Neural cell (in vitro differentiated cells): ENCODE results near the gene FCMR. TPM values are rescaled to one million over a fixed set of nuclear protein-coding genes. Genes with fewer than 3 reads are reported as not detected.
A peak's percentile ranks its signal among the peaks of the same experiment; 100 is the strongest.

Experiments used
- H2AFZ ChIP-seq: fragments of 200-600, 300-800 bp; sonication (generic), shearing (Covaris generic); 2 replicates; pipeline ENCODE4 v1.6.0; 2014; ENCODE audit warnings: low read depth, mild to moderate bottlenecking, antibody characterized with exemption, low read length, moderate library complexity
- H3F3A ChIP-seq: fragments of 200-600 bp; shearing (Covaris generic); 2 replicates; pipeline ENCODE4 v1.6.1; 2016; ENCODE audit warnings: mild to moderate bottlenecking, moderate library complexity, mixed read lengths, antibody characterized with exemption, low read length; ENCODE audit not compliant: insufficient read depth, poor library complexity, severe bottlenecking
- H3K27ac ChIP-seq: fragments of 200-600, 300-800 bp; sonication (generic), shearing (Covaris generic); 2 replicates; pipeline ENCODE4 v1.5.1; 2014; ENCODE audit warnings: mild to moderate bottlenecking, low read length, moderate library complexity
- H3K27me3 ChIP-seq: fragments of 300-800, 200-600 bp; sonication (generic), shearing (Covaris generic); 2 replicates; pipeline ENCODE4 v1.6.0; 2014; ENCODE audit warnings: mild to moderate bottlenecking, low read depth, low read length, moderate library complexity; ENCODE audit not compliant: insufficient read depth
- H3K36me3 ChIP-seq: fragments of 300-800, 200-600 bp; sonication (generic), shearing (Covaris generic); 2 replicates; pipeline ENCODE4 v1.5.1; 2014; ENCODE audit warnings: mild to moderate bottlenecking, antibody characterized with exemption, low read length, moderate library complexity; ENCODE audit not compliant: insufficient read depth
- H3K4me2 ChIP-seq: fragments of 300-800, 200-600 bp; sonication (generic), shearing (Covaris generic); 2 replicates; pipeline ENCODE4 v1.6.0; 2014; ENCODE audit warnings: mild to moderate bottlenecking, low read length
- H3K4me3 ChIP-seq: fragments of 300-800, 200-600 bp; sonication (generic), shearing (Covaris generic); 2 replicates; pipeline ENCODE4 v1.5.1; 2014; ENCODE audit warnings: mild to moderate bottlenecking, low read length, moderate library complexity
- H3K79me2 ChIP-seq: fragments of 200-600 bp; shearing (Covaris generic); replicated peaks from 2 replicates; pipeline ENCODE4 v1.6.0; 2014; ENCODE audit warnings: mild to moderate bottlenecking, low read length, moderate library complexity; ENCODE audit not compliant: insufficient read depth
- H3K9ac ChIP-seq: fragments of 300-800, 200-600 bp; sonication (generic), shearing (Covaris generic); 2 replicates; pipeline ENCODE4 v1.6.1; 2016; ENCODE audit warnings: mild to moderate bottlenecking, low read length, mixed read lengths
- H3K9me2 ChIP-seq: fragments of 200-600 bp; shearing (Covaris generic); 2 replicates; pipeline ENCODE4 v1.6.1; 2016; ENCODE audit warnings: mild to moderate bottlenecking, low read length, mixed read lengths; ENCODE audit not compliant: insufficient read depth
- H3K9me3 ChIP-seq: fragments of 200-600, 300-800 bp; sonication (generic), shearing (Covaris generic); 2 replicates; pipeline ENCODE4 v1.6.1; 2016; ENCODE audit warnings: mild to moderate bottlenecking, mixed run types, low read length, moderate library complexity, mixed read lengths
- H4K20me1 ChIP-seq: fragments of 200-600 bp; shearing (Covaris generic); 2 replicates; pipeline ENCODE4 v1.6.1; 2016; ENCODE audit warnings: mild to moderate bottlenecking, mixed run types; ENCODE audit not compliant: insufficient read depth
- RAD21 ChIP-seq: fragments of 450-650 bp; conservative IDR thresholded peaks from 2 replicates; pipeline ENCODE4 v1.6.1; 2014; ENCODE audit warnings: antibody characterized with exemption, mild to moderate bottlenecking, moderate library complexity
- SMC3 ChIP-seq: fragments of 450-650 bp; conservative IDR thresholded peaks from 2 replicates; pipeline ENCODE4 v1.6.1; 2014; ENCODE audit warnings: antibody characterized with exemption, mild to moderate bottlenecking, moderate library complexity; ENCODE audit not compliant: poor library complexity
- TAF1 ChIP-seq: IDR thresholded peaks from 2 replicates; pipeline ENCODE4 v1.6.1; 2012; ENCODE audit warnings: low read depth
- polyA plus RNA-seq: library from polyadenylated mRNA; depleted of rRNA; stranded (reverse); fragments of >200 nt; gene quantifications from 2 replicates; pipeline ENCODE4 v1.2.3, GENCODE V29; 2014
- TF ChIP-seq, protein P1 (sequence below): fragments of 450-650 bp; IDR thresholded peaks from 2 replicates; pipeline ENCODE4 v1.5.1; 2014; ENCODE audit warnings: antibody characterized with exemption, mild to moderate bottlenecking, moderate library complexity; ENCODE audit not compliant: poor library complexity, severe bottlenecking
- TF ChIP-seq, protein P2 (sequence below): IDR thresholded peaks from 2 replicates; pipeline ENCODE4 v1.6.1; 2012; ENCODE audit warnings: borderline replicate concordance

The FCMR gene
- polyA plus RNA-seq, 1 donor from 2014 or later = not detected

DNA sequence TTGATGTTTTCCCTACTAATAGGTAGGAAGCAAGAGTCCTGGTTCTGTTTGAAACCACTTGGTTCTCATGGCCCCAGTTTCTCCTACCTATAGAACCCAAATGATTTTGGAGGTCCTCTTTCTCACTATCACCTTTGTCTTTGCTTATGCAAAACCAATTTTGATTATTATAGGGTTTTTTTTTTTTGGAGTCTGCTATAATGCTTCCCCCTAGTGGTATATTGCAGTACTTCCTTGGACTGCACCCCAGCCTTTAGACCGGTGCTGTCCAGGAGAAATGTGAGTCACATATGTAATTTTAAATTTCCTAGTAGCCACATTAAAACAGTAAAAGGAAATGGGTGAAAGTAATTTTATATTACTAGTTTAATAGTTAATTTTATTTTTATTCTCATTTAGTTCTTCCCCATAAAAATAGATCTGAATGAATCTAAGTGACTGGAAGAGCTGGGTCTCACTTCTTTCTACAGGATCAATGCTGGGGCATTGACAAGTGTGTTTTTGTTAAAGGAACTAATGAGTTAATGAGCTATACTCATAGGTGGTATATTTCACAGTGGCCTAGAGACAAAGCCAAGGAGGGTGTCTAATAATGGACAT, 10.6 kb downstream of the FCMR start:
- H4K20me1 ChIP-seq = no peaks in the 10 kb centered on the region
- H3K27me3 ChIP-seq = peaks cover 39% of the 10 kb centered on the region
- no peak overlapping the region for H3K27ac ChIP-seq
- no peak overlapping the region for H3K9ac ChIP-seq
- no peaks in the 10 kb centered on the region for H3F3A ChIP-seq
- no peak overlapping the region for H3K4me2 ChIP-seq
- TF ChIP-seq, protein P1, sequence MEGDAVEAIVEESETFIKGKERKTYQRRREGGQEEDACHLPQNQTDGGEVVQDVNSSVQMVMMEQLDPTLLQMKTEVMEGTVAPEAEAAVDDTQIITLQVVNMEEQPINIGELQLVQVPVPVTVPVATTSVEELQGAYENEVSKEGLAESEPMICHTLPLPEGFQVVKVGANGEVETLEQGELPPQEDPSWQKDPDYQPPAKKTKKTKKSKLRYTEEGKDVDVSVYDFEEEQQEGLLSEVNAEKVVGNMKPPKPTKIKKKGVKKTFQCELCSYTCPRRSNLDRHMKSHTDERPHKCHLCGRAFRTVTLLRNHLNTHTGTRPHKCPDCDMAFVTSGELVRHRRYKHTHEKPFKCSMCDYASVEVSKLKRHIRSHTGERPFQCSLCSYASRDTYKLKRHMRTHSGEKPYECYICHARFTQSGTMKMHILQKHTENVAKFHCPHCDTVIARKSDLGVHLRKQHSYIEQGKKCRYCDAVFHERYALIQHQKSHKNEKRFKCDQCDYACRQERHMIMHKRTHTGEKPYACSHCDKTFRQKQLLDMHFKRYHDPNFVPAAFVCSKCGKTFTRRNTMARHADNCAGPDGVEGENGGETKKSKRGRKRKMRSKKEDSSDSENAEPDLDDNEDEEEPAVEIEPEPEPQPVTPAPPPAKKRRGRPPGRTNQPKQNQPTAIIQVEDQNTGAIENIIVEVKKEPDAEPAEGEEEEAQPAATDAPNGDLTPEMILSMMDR = peak; percentile 76
- TF ChIP-seq RAD21 (peak; percentile 67), TAF1 (no peak), SMC3 (peak; percentile 76)
- TF ChIP-seq, protein P2, sequence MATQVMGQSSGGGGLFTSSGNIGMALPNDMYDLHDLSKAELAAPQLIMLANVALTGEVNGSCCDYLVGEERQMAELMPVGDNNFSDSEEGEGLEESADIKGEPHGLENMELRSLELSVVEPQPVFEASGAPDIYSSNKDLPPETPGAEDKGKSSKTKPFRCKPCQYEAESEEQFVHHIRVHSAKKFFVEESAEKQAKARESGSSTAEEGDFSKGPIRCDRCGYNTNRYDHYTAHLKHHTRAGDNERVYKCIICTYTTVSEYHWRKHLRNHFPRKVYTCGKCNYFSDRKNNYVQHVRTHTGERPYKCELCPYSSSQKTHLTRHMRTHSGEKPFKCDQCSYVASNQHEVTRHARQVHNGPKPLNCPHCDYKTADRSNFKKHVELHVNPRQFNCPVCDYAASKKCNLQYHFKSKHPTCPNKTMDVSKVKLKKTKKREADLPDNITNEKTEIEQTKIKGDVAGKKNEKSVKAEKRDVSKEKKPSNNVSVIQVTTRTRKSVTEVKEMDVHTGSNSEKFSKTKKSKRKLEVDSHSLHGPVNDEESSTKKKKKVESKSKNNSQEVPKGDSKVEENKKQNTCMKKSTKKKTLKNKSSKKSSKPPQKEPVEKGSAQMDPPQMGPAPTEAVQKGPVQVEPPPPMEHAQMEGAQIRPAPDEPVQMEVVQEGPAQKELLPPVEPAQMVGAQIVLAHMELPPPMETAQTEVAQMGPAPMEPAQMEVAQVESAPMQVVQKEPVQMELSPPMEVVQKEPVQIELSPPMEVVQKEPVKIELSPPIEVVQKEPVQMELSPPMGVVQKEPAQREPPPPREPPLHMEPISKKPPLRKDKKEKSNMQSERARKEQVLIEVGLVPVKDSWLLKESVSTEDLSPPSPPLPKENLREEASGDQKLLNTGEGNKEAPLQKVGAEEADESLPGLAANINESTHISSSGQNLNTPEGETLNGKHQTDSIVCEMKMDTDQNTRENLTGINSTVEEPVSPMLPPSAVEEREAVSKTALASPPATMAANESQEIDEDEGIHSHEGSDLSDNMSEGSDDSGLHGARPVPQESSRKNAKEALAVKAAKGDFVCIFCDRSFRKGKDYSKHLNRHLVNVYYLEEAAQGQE = no peak
- no peak overlapping the region for H3K4me3 ChIP-seq
- no peaks in the 10 kb centered on the region for H3K36me3 ChIP-seq
- H2AFZ ChIP-seq = no peak overlapping the region
- H3K79me2 ChIP-seq = no peaks in the 10 kb centered on the region
- no peaks in the 10 kb centered on the region for H3K9me2 ChIP-seq
- no peaks in the 10 kb centered on the region for H3K9me3 ChIP-seq

DNA sequence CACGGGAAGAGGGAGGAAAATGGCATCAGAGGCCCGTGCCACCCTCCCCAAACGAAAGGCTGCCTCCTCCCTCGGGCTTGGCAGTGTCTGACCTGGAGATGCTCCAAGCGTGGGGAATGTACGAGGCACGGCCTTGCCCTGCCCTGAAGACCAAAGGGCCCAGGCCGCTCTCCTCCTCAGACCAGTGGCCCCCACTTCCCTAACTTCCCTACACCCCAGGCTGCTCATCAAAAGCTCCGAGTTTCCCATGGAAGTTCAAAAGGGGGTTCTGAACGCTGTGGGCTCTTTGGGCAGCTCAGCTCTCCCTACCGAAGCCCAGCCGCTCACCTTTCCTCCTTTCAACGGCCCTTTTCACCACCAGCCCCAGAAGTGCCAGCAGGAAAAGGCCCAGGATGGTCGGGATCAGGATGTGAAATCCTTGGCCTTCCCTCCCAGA, 11.8 kb downstream of the FCMR start:
- H3K9me3 ChIP-seq = no peaks in the 10 kb centered on the region
- no peak overlapping the region for H3K27ac ChIP-seq
- no peak for TF ChIP-seq SMC3
- TF ChIP-seq, protein P2 = peak; percentile 7
- H3K79me2 ChIP-seq = no peaks in the 10 kb centered on the region
- H3K4me2 ChIP-seq = peak overlapping the region; percentile 60
- no peaks in the 10 kb centered on the region for H3F3A ChIP-seq
- peak overlapping the region; percentile 24 for H3K9ac ChIP-seq
- no peak overlapping the region for H2AFZ ChIP-seq
- H3K4me3 ChIP-seq = peak overlapping the region; percentile 79
- H3K27me3 ChIP-seq = peaks cover 39% of the 10 kb centered on the region
- H3K36me3 ChIP-seq = no peaks in the 10 kb centered on the region
- H4K20me1 ChIP-seq = no peaks in the 10 kb centered on the region
- H3K9me2 ChIP-seq = no peaks in the 10 kb centered on the region
